ENCODE measurements around the gene ZXDC.

ZXDC gene

GRCh38 chr3:126436826-126437717 is 38.6 kb downstream of the ZXDC start:
- Mint-ChIP-seq H3K4me1 (ENCODE audit: low read depth) (peaks cover 4% of the 10 kb centered on the region), H3K9me3 (no peaks in the 10 kb centered on the region), H3K27me3 (no peaks in the 10 kb centered on the region), H3K36me3 (ENCODE audit: low read depth) (peaks cover 44% of the 10 kb centered on the region), H3K4me3 (no peak overlapping the region), H3K27ac (no peak overlapping the region)

DNA sequence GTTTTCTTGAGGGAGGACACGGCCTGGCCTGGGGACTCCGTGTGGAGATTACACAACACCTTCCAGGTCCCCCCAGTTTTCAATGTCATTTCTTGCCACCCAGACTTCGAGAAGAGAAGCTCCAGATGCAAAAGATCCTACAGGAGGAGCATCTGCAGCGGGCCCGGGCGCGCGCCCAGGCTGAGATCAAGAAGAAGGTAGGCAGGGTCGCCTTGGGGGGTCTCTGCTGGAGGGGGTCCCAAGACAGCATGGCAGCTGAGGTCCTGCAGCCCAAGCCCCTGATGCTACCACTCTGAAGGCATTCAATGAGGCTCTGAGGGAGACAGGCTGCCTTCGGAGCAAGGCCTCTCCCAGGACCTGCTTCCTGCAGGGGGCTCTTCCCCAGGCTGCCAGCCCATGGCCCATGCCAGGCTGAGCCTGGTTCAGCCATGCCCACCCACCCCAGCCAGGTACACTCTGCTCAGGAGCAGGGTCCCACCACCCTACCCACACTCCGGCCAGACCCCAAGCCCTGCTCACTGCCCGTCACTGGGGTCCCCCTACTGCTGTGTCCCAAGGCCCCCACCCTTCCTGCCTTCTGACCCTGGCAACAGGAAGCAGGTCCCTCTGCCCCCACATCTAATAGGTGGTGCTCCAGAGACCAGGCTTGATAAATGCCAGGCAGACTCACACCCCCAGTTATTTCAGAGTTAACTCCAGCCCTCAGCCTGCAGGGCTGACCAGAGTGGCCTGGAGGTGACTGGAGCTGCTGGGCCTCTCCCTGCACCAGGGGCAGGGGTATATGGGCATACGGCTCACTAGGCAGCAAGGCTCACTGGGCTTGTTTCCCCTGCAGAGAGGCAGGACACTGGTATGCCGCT is 40.0 kb downstream of the ZXDC start:
- Mint-ChIP-seq H3K27me3 (no peaks in the 10 kb centered on the region), H3K27ac (no peak overlapping the region), H3K9me3 (no peaks in the 10 kb centered on the region), H3K36me3 (ENCODE audit: low read depth) (peaks cover 44% of the 10 kb centered on the region), H3K4me3 (no peak overlapping the region), H3K4me1 (ENCODE audit: low read depth) (peaks cover 4% of the 10 kb centered on the region)

- Mint-ChIP-seq H3K36me3 (ENCODE audit: low read depth) (peaks cover 44% of the 10 kb centered on the region), H3K9me3 (no peaks in the 10 kb centered on the region), H3K27me3 (no peaks in the 10 kb centered on the region), H3K4me1 (ENCODE audit: low read depth) (peaks cover 4% of the 10 kb centered on the region), H3K4me3 (no peak overlapping the region), H3K27ac (no peak overlapping the region)
Observed at GRCh38 chr3:126434931-126435411, 40.7 kb downstream of the ZXDC start.

DNA sequence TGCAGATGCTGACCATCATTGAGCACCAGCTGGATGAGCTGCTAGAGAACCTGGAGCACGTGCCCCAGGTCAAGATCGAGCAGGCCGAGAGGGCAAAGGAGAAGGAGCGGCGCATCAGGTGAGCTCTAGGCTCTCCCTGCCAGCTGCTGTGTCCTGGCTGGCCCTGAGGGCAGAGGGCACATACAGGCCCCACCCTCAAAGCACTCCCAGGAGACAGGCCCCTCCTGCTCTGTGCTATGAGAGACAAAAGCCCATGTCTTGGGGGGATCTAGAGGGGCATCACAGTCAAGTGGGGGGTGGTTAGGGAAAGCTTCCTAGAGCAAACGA is 41.5 kb downstream of the ZXDC start:
- H3K36me3 Mint-ChIP-seq (ENCODE audit: low read depth), result peaks cover 43% of the 10 kb centered on the region
- H3K4me3 Mint-ChIP-seq, result no peak overlapping the region
- no peak overlapping the region for H3K27ac Mint-ChIP-seq

DNA sequence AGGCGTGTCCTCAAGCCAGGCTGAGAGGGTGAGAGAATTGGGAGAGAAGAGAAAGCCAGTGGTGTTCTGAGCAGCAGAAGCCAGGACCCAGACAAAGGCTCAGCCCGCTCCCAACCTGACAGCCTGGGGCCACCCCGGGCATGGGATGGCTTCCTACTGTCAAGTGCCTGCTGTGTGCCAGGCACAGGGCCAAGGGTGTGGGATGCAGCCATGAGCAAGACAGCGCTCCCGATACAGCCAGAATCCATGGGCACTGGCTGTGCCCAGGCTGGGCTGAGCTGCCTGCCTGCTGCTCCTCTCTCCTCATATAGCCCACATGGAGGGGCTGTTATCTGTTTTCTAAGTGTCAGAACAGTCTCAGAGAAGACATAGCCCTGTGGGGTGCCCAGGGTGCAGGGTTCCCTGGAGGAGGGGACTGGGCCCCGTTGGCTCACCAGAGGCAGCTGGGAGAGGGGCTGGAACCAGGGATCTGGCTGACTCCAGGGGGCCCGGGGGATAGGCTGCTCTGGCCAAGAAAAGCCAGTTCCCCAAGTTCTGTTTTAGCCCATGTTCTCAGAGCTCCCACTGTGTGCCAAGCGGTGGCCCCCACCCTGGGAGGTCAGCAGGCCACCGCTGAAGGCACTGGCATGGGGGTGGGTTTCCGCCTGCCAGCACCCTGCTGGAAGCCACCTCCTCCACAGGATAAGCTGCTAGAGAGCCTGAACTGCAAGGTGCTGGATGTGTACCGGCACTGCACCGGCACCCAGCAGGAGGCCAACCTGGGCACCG is 42.0 kb downstream of the ZXDC start:
- H3K4me1 Mint-ChIP-seq (ENCODE audit: low read depth), result peaks cover 4% of the 10 kb centered on the region
- H3K36me3 Mint-ChIP-seq (ENCODE audit: low read depth), result peaks cover 38% of the 10 kb centered on the region
- no peaks in the 10 kb centered on the region for H3K27me3 Mint-ChIP-seq
- H3K27ac Mint-ChIP-seq, result no peak overlapping the region
- H3K9me3 Mint-ChIP-seq, result no peaks in the 10 kb centered on the region
- H3K4me3 Mint-ChIP-seq, result no peak overlapping the region

More for the DNA sequence above, 41.5 kb downstream of the ZXDC start:
- Mint-ChIP-seq H3K4me1 (ENCODE audit: low read depth) (peaks cover 4% of the 10 kb centered on the region), H3K27me3 (no peaks in the 10 kb centered on the region), H3K9me3 (no peaks in the 10 kb centered on the region)

- Mint-ChIP-seq H3K27ac (no peak overlapping the region), H3K9me3 (no peaks in the 10 kb centered on the region), H3K4me1 (ENCODE audit: low read depth) (peaks cover 4% of the 10 kb centered on the region), H3K27me3 (no peaks in the 10 kb centered on the region), H3K4me3 (no peak overlapping the region), H3K36me3 (ENCODE audit: low read depth) (peaks cover 35% of the 10 kb centered on the region)
Observed at GRCh38 chr3:126433105-126433430, 42.6 kb downstream of the ZXDC start.

DNA sequence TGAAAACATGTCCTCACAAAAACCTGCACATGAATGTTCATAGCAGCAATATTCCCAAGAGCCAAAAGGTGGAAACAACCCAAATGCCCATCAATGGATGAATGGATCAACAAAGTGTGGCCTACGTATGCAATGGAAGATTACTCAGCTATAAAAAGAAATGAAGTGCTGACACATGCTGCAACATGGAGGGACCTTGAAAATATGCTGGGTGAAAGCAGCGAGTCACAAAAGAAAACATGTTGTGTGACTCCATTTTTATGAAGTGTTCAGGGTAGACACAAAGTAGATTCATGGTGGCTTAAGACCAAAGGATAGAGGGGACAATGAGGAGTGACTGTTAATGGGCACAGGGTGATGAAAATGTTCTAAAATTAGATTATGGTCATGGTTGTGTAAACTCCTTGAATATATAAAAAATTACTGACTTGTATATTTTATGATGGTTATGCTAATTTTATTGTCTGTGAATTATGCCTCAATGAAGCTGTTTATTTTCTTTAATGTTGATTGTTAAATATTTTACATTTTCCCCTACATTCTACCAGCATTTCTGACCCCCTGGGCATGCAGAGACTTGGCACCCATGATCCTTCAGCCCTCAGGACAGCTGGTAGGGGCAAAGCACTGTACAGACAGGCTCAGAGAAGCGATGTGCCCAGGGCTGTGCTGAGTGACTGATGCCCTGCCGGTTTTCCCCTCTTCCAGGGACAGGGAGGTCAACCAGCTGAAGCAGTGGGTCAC is 43.2 kb downstream of the ZXDC start:
- Mint-ChIP-seq H3K4me3 (no peak overlapping the region), H3K9me3 (no peaks in the 10 kb centered on the region), H3K27me3 (no peaks in the 10 kb centered on the region), H3K4me1 (ENCODE audit: low read depth) (peaks cover 4% of the 10 kb centered on the region), H3K36me3 (ENCODE audit: low read depth) (peaks cover 35% of the 10 kb centered on the region), H3K27ac (no peak overlapping the region)

GRCh38 chr3:126431103-126431534 is 44.6 kb downstream of the ZXDC start:
- H3K27ac Mint-ChIP-seq, result no peak overlapping the region
- H3K36me3 Mint-ChIP-seq (ENCODE audit: low read depth), result peaks cover 34% of the 10 kb centered on the region
- no peak overlapping the region for H3K4me3 Mint-ChIP-seq
- peaks cover 6% of the 10 kb centered on the region for H3K9me3 Mint-ChIP-seq
- H3K4me1 Mint-ChIP-seq (ENCODE audit: low read depth), result peaks cover 4% of the 10 kb centered on the region
- H3K27me3 Mint-ChIP-seq, result no peaks in the 10 kb centered on the region

DNA sequence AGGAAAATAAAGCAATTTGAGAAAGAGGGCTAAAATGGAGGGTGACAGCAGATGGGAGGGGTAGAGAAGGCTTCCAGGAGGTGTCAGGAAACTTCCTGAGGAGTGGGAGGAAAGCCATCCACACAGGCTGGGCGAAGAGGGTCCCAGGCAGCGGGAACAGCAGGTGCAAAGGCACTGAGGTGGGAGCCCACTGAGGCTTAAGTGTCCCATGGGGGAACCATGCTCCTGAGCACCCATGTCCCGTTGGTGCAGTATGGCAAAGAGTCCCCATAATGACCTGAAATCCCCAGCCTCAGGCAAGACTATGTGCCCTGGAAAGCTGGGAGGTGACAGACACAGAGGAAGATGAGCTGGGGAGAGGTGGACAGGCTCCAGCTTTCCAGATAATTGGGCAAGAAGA is 50.9 kb downstream of the ZXDC start:
- no peaks in the 10 kb centered on the region for H3K4me1 Mint-ChIP-seq (ENCODE audit: low read depth)
- peaks cover 11% of the 10 kb centered on the region for H3K9me3 Mint-ChIP-seq
- H3K4me3 Mint-ChIP-seq, result no peak overlapping the region
- no peaks in the 10 kb centered on the region for H3K27me3 Mint-ChIP-seq
- H3K27ac Mint-ChIP-seq, result no peak overlapping the region
- peaks cover 16% of the 10 kb centered on the region for H3K36me3 Mint-ChIP-seq (ENCODE audit: low read depth)

- H3K9me3 Mint-ChIP-seq, result peaks cover 11% of the 10 kb centered on the region
- no peak overlapping the region for H3K4me3 Mint-ChIP-seq
- peaks cover 16% of the 10 kb centered on the region for H3K36me3 Mint-ChIP-seq (ENCODE audit: low read depth)
- no peaks in the 10 kb centered on the region for H3K27me3 Mint-ChIP-seq
- H3K27ac Mint-ChIP-seq, result no peak overlapping the region
- no peaks in the 10 kb centered on the region for H3K4me1 Mint-ChIP-seq (ENCODE audit: low read depth)
Observed at GRCh38 chr3:126424039-126424717, 51.5 kb downstream of the ZXDC start.

- H3K27ac Mint-ChIP-seq, result no peak overlapping the region
- no peaks in the 10 kb centered on the region for H3K27me3 Mint-ChIP-seq
- H3K36me3 Mint-ChIP-seq (ENCODE audit: low read depth), result peaks cover 16% of the 10 kb centered on the region
- peaks cover 11% of the 10 kb centered on the region for H3K9me3 Mint-ChIP-seq
- no peaks in the 10 kb centered on the region for H3K4me1 Mint-ChIP-seq (ENCODE audit: low read depth)
- no peak overlapping the region for H3K4me3 Mint-ChIP-seq
Observed at GRCh38 chr3:126423191-126424038, 52.3 kb downstream of the ZXDC start.

- Mint-ChIP-seq H3K27ac (no peak overlapping the region), H3K4me1 (ENCODE audit: low read depth) (no peaks in the 10 kb centered on the region), H3K36me3 (ENCODE audit: low read depth) (peaks cover 14% of the 10 kb centered on the region), H3K9me3 (peaks cover 11% of the 10 kb centered on the region), H3K27me3 (no peaks in the 10 kb centered on the region), H3K4me3 (no peak overlapping the region)
Observed at GRCh38 chr3:126422571-126423091, 53.1 kb downstream of the ZXDC start.

DNA sequence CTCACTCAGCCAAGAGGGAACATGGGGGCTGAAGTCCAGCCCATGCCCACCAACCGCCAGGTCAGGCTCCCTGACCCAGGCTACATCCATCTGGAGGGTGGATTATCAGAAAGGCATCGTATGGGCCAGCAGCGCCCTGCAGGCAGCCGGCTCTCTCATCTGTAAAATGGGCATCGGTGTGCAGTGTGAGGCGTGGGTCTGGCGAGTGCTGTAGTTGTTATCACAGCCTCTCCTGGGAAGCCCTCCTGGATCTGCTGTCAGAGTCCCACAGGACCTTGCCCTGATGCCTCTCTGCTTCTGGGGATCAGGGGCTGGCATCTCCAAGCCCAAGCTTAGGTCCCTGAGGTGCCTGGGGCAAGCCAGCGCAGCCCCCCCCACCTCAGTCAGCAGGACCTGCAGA is 53.6 kb downstream of the ZXDC start:
- Mint-ChIP-seq H3K36me3 (ENCODE audit: low read depth) (peaks cover 11% of the 10 kb centered on the region), H3K4me3 (no peak overlapping the region), H3K27me3 (no peaks in the 10 kb centered on the region), H3K9me3 (peaks cover 11% of the 10 kb centered on the region), H3K27ac (no peak overlapping the region), H3K4me1 (ENCODE audit: low read depth) (no peaks in the 10 kb centered on the region)

All from stimulated activated naive CD8-positive, alpha-beta T cell treated with anti-CD3 and anti-CD28 coated beads, Interleukin-15, Interleukin-2, amounts not matched to agents 100 ng/mL and 50 ng/mL, for 24 hours (primary cell).